MM.1S (cell line): ENCODE measurements around the gene KIDINS220.
A peak's percentile ranks its signal among the peaks of the same experiment; 100 is the strongest.

Experiments
- DNase-seq: peaks from one replicate; pipeline ENCODE4 v3.0.0-alpha.2; 2015
- H2AFZ ChIP-seq: fragments of 300-600 bp; sonication (generic); 2 replicates; pipeline ENCODE4 v1.6.0; 2016; ENCODE audit warnings: antibody characterized with exemption, low read length
- H3F3A ChIP-seq: fragments of 300-600 bp; sonication (generic); 2 replicates; pipeline ENCODE4 v1.6.1; 2016; ENCODE audit warnings: mild to moderate bottlenecking, antibody characterized with exemption, low read length, moderate library complexity, mixed read lengths; ENCODE audit not compliant: insufficient read depth
- H3K27ac ChIP-seq: fragments of 300-600 bp; sonication (generic); 2 replicates; pipeline ENCODE4 v1.5.1; 2016; ENCODE audit warnings: mild to moderate bottlenecking, low read length
- H3K27me3 ChIP-seq: fragments of 300-600 bp; sonication (generic); replicated peaks from 2 replicates; pipeline ENCODE4 v1.6.0; 2016; ENCODE audit warnings: low read length; ENCODE audit not compliant: insufficient read depth
- H3K36me3 ChIP-seq: fragments of 300-600 bp; sonication (generic); replicated peaks from 2 replicates; pipeline ENCODE4 v1.6.1; 2016; ENCODE audit warnings: mild to moderate bottlenecking, low read length, mixed read lengths; ENCODE audit not compliant: insufficient read depth
- H3K4me1 ChIP-seq: fragments of 300-600 bp; sonication (generic); 2 replicates; pipeline ENCODE4 v1.6.1; 2016; ENCODE audit warnings: low read length, mixed read lengths
- H3K4me2 ChIP-seq: fragments of 300-600 bp; sonication (generic); 2 replicates; pipeline ENCODE4 v1.6.0; 2016; ENCODE audit warnings: low read depth, low read length
- H3K4me3 ChIP-seq: fragments of 300-600 bp; sonication (generic); 2 replicates; pipeline ENCODE4 v1.5.1; 2016; ENCODE audit warnings: low read length, mixed read lengths
- H3K79me2 ChIP-seq: fragments of 300-600 bp; sonication (generic); 2 replicates; pipeline ENCODE4 v1.6.1; 2016; ENCODE audit warnings: mixed run types, low read length, mixed read lengths
- H3K9ac ChIP-seq: fragments of 300-600 bp; sonication (generic); 2 replicates; pipeline ENCODE4 v1.6.1; 2016; ENCODE audit warnings: low read length, mixed read lengths
- H3K9me2 ChIP-seq: fragments of 300-600 bp; sonication (generic); replicated peaks from 2 replicates; pipeline ENCODE4 v1.6.1; 2016; ENCODE audit warnings: mild to moderate bottlenecking, low read length, mixed read lengths; ENCODE audit not compliant: insufficient read depth
- H3K9me3 ChIP-seq: fragments of 300-600 bp; sonication (generic); replicated peaks from 2 replicates; pipeline ENCODE4 v1.6.1; 2016; ENCODE audit warnings: mild to moderate bottlenecking, low read length, mixed read lengths; ENCODE audit not compliant: insufficient read depth
- H4K20me1 ChIP-seq: fragments of 300-600 bp; sonication (generic); 2 replicates; pipeline ENCODE4 v1.6.1; 2016; ENCODE audit warnings: mild to moderate bottlenecking, low read length, moderate library complexity, mixed read lengths; ENCODE audit not compliant: insufficient read depth
- CTCF ChIP-seq: fragments of 300-600 bp; sonication (generic); IDR thresholded peaks from 2 replicates; pipeline ENCODE4 v1.5.1; 2016; ENCODE audit warnings: antibody characterized with exemption, low read length, mixed read lengths
- EZH2 ChIP-seq: fragments of 300-600 bp; sonication (generic); optimal IDR thresholded peaks from 2 replicates; pipeline ENCODE3; 2017; ENCODE audit warnings: low read depth, mild to moderate bottlenecking, antibody characterized with exemption, low read length, mixed read lengths
- EZH2phosphoT487 ChIP-seq: fragments of 300-600 bp; sonication (generic); IDR thresholded peaks from 2 replicates; pipeline ENCODE4 v1.6.1; 2018; ENCODE audit warnings: antibody characterized with exemption, low read length

The KIDINS220 gene

GRCh38 chr2:8885449-8886201 lies 48.2 kb upstream of the KIDINS220 start:
- no peaks in the 10 kb centered on the region for H3K79me2 ChIP-seq
- no peaks in the 10 kb centered on the region for H3K9me3 ChIP-seq
- no peaks in the 10 kb centered on the region for H3K9me2 ChIP-seq
- no peak overlapping the region for H3K4me2 ChIP-seq
- H3K9ac ChIP-seq: no peak overlapping the region
- H3K4me3 ChIP-seq: no peak overlapping the region
- H3F3A ChIP-seq: no peaks in the 10 kb centered on the region; the same call in 1 of the 2 replicates
- no peak overlapping the region for H3K27ac ChIP-seq
- H3K27me3 ChIP-seq: no peaks in the 10 kb centered on the region
- H2AFZ ChIP-seq: no peak overlapping the region
- DNase-seq: peak; percentile 8
- H4K20me1 ChIP-seq: no peaks in the 10 kb centered on the region
- no peaks in the 10 kb centered on the region for H3K36me3 ChIP-seq
- no peaks in the 10 kb centered on the region for H3K4me1 ChIP-seq
- TF ChIP-seq CTCF (no peak), EZH2 (no peak)

- no peaks in the 10 kb centered on the region for H3K27me3 ChIP-seq
- H3K36me3 ChIP-seq: no peaks in the 10 kb centered on the region
- no peak overlapping the region for H3K4me2 ChIP-seq
- no peaks in the 10 kb centered on the region for H3K9me3 ChIP-seq
- TF ChIP-seq CTCF: no peak
- TF ChIP-seq EZH2: no peak
- no peak for TF ChIP-seq EZH2phosphoT487
- H4K20me1 ChIP-seq: no peaks in the 10 kb centered on the region
- no peak overlapping the region for H3K27ac ChIP-seq
- H2AFZ ChIP-seq: no peak overlapping the region
- H3K4me1 ChIP-seq: no peaks in the 10 kb centered on the region
- H3K79me2 ChIP-seq: no peaks in the 10 kb centered on the region
- no peak overlapping the region for H3K9ac ChIP-seq
- no peak overlapping the region for H3K4me3 ChIP-seq
- H3K9me2 ChIP-seq: no peaks in the 10 kb centered on the region
- DNase-seq: no peak
- H3F3A ChIP-seq: no peaks in the 10 kb centered on the region; the same call in 1 of the 2 replicates
Observed at GRCh38 chr2:8884812-8885211, 47.4 kb upstream of the KIDINS220 start.

- DNase-seq: no peak
- no peak overlapping the region for H3K9ac ChIP-seq
Observed at GRCh38 chr2:8882094-8882493, 44.7 kb upstream of the KIDINS220 start.

More at GRCh38 chr2:8882094-8882493, 44.7 kb upstream of the KIDINS220 start:
- H3K4me1 ChIP-seq: no peaks in the 10 kb centered on the region
- no peaks in the 10 kb centered on the region for H3K79me2 ChIP-seq
- H3F3A ChIP-seq: no peaks in the 10 kb centered on the region; the same call in 1 of the 2 replicates
- no peaks in the 10 kb centered on the region for H3K9me2 ChIP-seq
- TF ChIP-seq EZH2 (no peak), EZH2phosphoT487 (no peak), CTCF (peak; percentile 17)
- no peaks in the 10 kb centered on the region for H3K9me3 ChIP-seq
- H4K20me1 ChIP-seq: no peaks in the 10 kb centered on the region
- H3K36me3 ChIP-seq: no peaks in the 10 kb centered on the region
- no peak overlapping the region for H2AFZ ChIP-seq
- H3K27ac ChIP-seq: no peak overlapping the region
- H3K27me3 ChIP-seq: no peaks in the 10 kb centered on the region
- H3K4me3 ChIP-seq: no peak overlapping the region
- H3K4me2 ChIP-seq: no peak overlapping the region
